ENCODE results near the gene ADCK1. TPM values are rescaled to one million over a fixed set of nuclear protein-coding genes. Genes with fewer than 3 reads are reported as not detected.

Gene ADCK1
- total and polyA plus RNA-seq, 2 donors (not counting 3 experiments of a cell fraction or from before 2014, with no cell fraction given), result 4.2 to 6.9 TPM

- intact Hi-C loops (cut with micrococcal nuclease) (no loop called here), dilution Hi-C loops (cut with MboI; ENCODE audit: extremely low pct_ligation_motif_present, low sequenced_read_pairs) (no loop called here)
- Histone ChIP-seq H2AFZ (ENCODE audit: low read depth, low read length) (no peak overlapping the region), H3K4me3 (replicated peaks in 1 of 3; ENCODE audit: insufficient read depth in 1 of 3, low read depth in 1 of 3, low read length in 3 of 3) (no peak overlapping the region), H3K27me3 (ENCODE audit: control insufficient read depth in 2 of 2, insufficient read depth in 2 of 2, low read length in 2 of 2) (no peaks in the 10 kb centered on the region), H3K79me2 (ENCODE audit: control insufficient read depth, insufficient read depth, low read length) (no peaks in the 10 kb centered on the region), H3K36me3 (ENCODE audit: control insufficient read depth in 2 of 2, extremely low read depth in 1 of 2, insufficient read depth in 2 of 2, low read length in 2 of 2) (peaks cover 0 to 4% of the 10 kb centered on the region in 2 experiments), H4K20me1 (replicated peaks; ENCODE audit: control insufficient read depth, extremely low read depth, insufficient read depth, low read length) (no peaks in the 10 kb centered on the region), H3K27ac (ENCODE audit: insufficient read depth, low read depth, low read length) (no peak overlapping the region), H3K9me1 (replicated peaks; ENCODE audit: control insufficient read depth, extremely low read depth, insufficient read depth, low read length) (no peaks in the 10 kb centered on the region), H3K4me1 (ENCODE audit: control insufficient read depth, extremely low read depth, insufficient read depth, low read length) (no peaks in the 10 kb centered on the region), H3K9me3 (replicated peaks; ENCODE audit: control insufficient read depth, insufficient read depth, low read length) (no peaks in the 10 kb centered on the region), H3K9ac (replicated peaks; ENCODE audit: extremely low read depth, insufficient read depth, low read length) (no peak overlapping the region), H3K4me2 (ENCODE audit: insufficient read depth, low read length) (no peak overlapping the region)
- CTCF ChIA-PET, result interaction anchor here (0.8 kb wide), 1 partner anchor 22 kb away, joined by 3 read pairs; no protein-coding TSS in a partner anchor
- DNase-seq (ENCODE audit: low read depth, low spot score), result no peak
- FAIRE-seq, result no peak
- POLR2A ChIA-PET, result no interaction called here
- TF ChIP-seq POLR2A (IDR thresholded peaks at IDR 0.05; ENCODE audit: low read depth, low read length) (no peak), GATA2 (IDR thresholded peaks at IDR 0.05; ENCODE audit: insufficient read depth, insufficient read length, low read depth, low read length) (no peak), EZH2 (IDR thresholded peaks at IDR 0.05; ENCODE audit: borderline replicate concordance, low read depth, low read length, severe bottlenecking) (no peak), CTCF (IDR thresholded peaks at IDR 0.05; ENCODE audit: extremely low read depth in 1 of 2, insufficient read depth in 1 of 2, low read depth in 1 of 2, low read length in 2 of 2) (no peak), MAX (IDR thresholded peaks at IDR 0.05; ENCODE audit: insufficient read depth, insufficient read length) (no peak), POLR2AphosphoS5 (IDR thresholded peaks at IDR 0.05; ENCODE audit: insufficient read depth, low read depth, low read length) (no peak), FOS (IDR thresholded peaks at IDR 0.05; ENCODE audit: borderline replicate concordance, insufficient read depth, low read length) (no peak), JUN (IDR thresholded peaks at IDR 0.05; ENCODE audit: borderline replicate concordance, insufficient read depth, insufficient read length, low read depth) (no peak), MYC (IDR thresholded peaks at IDR 0.05; ENCODE audit: low read depth, low read length) (no peak)
- no TSS peak for BruUV-seq (replicated peaks)
Observed at GRCh38 chr14:77822307-77822706, 22.4 kb downstream of the ADCK1 start.
